Measurements from ENCODE around the gene OXER1. TPM values are rescaled to one million over a fixed set of nuclear protein-coding genes. Genes with fewer than 3 reads are reported as not detected.
A peak's percentile ranks its signal among the peaks of the same experiment; 100 is the strongest.

OXER1 gene
- 1 to 10 TPM; 1.0 to 7.8 (median 6.0) TPM for total RNA-seq
- 1 to 10 TPM in 1 of 2 donors, under 1 TPM in 1; 0.37 to 4.0 TPM for polyA plus RNA-seq
- long read RNA-seq, donor 1, partial matches to known transcripts, result 0 of 4 reads
- long read RNA-seq, donor 1, other reads (novel, unspliced or antisense), result 0 of 4 reads
- long read RNA-seq, donor 2, partial matches to known transcripts, result 0 of 1 reads
- long read RNA-seq, donor 2, other reads (novel, unspliced or antisense), result 0 of 1 reads
- long read RNA-seq, donor 3, transcript OXER1-201 (1 exons, 1,781 nt), result major isoform, 11 of 11 reads
- long read RNA-seq, donor 3, partial matches to known transcripts, result 0 of 11 reads
- long read RNA-seq, donor 3, other reads (novel, unspliced or antisense), result 0 of 11 reads

GRCh38 chr2:42764096-42764495 is at the start of gene OXER1:
Gene OXER1 (minus strand): TSS chr2:42764135. CDS start chr2:42764062, 73 bp downstream.
- TF ChIP-seq POLR2A (IDR thresholded peaks at IDR 0.05), result no peak
- no peak for TF ChIP-seq EP300 (IDR thresholded peaks at IDR 0.05)
- TF ChIP-seq CTCF (IDR thresholded peaks at IDR 0.05), result no peak
- 64 to 66% (median 66%) methylated on average over 5 of the region's 5 CpGs for WGBS, 3 donors
- Histone ChIP-seq H3K27me3 (no peaks in the 10 kb centered on the region), H3K27ac (no peak within 1 kb of the TSS), H3K36me3 (no peaks in the 10 kb centered on the region), H3K4me3 (no peak within 1 kb of the TSS), H3K4me1 (ENCODE audit: insufficient read depth) (no peaks in the 10 kb centered on the region), H3K9me3 (no peaks in the 10 kb centered on the region)
- no peak for DNase-seq
- intact Hi-C loops (cut with DNase I), result no loop called here

- WGBS, 3 donors, result 46 to 68% (median 63%) methylated on average over 1 of the region's 1 CpG
- no peaks in the 10 kb centered on the region for H3K36me3 ChIP-seq
- H3K4me3 ChIP-seq, result no peak overlapping the region
- no peak for DNase-seq
- H3K9me3 ChIP-seq, result no peaks in the 10 kb centered on the region
- H3K27me3 ChIP-seq, result no peaks in the 10 kb centered on the region
- H3K4me1 ChIP-seq (ENCODE audit: insufficient read depth), result peaks cover 3% of the 10 kb centered on the region
- TF ChIP-seq EP300 (IDR thresholded peaks at IDR 0.05) (no peak), CTCF (IDR thresholded peaks at IDR 0.05) (peak; percentile 8 to 62 (median 51))
- H3K27ac ChIP-seq, result no peak overlapping the region
- intact Hi-C loops (cut with DNase I), result no loop called here
These were observed 49.1 kb upstream of the OXER1 start for GRCh38 chr2:42812899-42813479.

- DNase-seq, result peak; percentile 76 to 84 (median 80)
- no peaks in the 10 kb centered on the region for H3K9me3 ChIP-seq
- H3K27me3 ChIP-seq, result no peaks in the 10 kb centered on the region
- WGBS, 3 donors, result 1 to 2% (median 1%) methylated on average over 47 to 51 of the region's 51 CpGs
- no peaks in the 10 kb centered on the region for H3K36me3 ChIP-seq
- peak overlapping the region; percentile 94 to 100 for H3K27ac ChIP-seq
- TF ChIP-seq POLR2A (IDR thresholded peaks at IDR 0.05) (peak; percentile 58), EP300 (IDR thresholded peaks at IDR 0.05) (no peak)
- H3K4me3 ChIP-seq, result peak overlapping the region; percentile 69
- intact Hi-C loops (cut with DNase I), result no loop called here
- peaks cover 3% of the 10 kb centered on the region for H3K4me1 ChIP-seq (ENCODE audit: insufficient read depth)
These were observed 47.3 kb upstream of the OXER1 start for GRCh38 chr2:42810971-42811811.

- Histone ChIP-seq H3K27ac (peak overlapping the region; percentile 94 to 100), H3K4me3 (peak overlapping the region; percentile 69), H3K9me3 (no peaks in the 10 kb centered on the region), H3K27me3 (no peaks in the 10 kb centered on the region), H3K36me3 (no peaks in the 10 kb centered on the region), H3K4me1 (ENCODE audit: insufficient read depth) (peaks cover 3% of the 10 kb centered on the region)
- peak; percentile 95 to 99 (median 98) for DNase-seq
- intact Hi-C loops (cut with DNase I), result no loop called here
- TF ChIP-seq POLR2A (IDR thresholded peaks at IDR 0.05) (peak; percentile 92), EP300 (IDR thresholded peaks at IDR 0.05) (peak; percentile 26), CTCF (IDR thresholded peaks at IDR 0.05) (no peak)
- 0 to 1% (median 0%) methylated on average over 49 to 83 of the region's 83 CpGs for WGBS, 3 donors
These were observed 46.4 kb upstream of the OXER1 start for GRCh38 chr2:42810121-42810970.
